MCF 10A (cell line): ENCODE measurements around the gene TAS2R13. TPM values are rescaled to one million over a fixed set of nuclear protein-coding genes. Genes with fewer than 3 reads are reported as not detected.

Experiments
- BruUV-seq: library from RNA; stranded (reverse); fragments of 400-500 nt; replicated peaks from 2 replicates; lab custom pipeline; 2021; lab: Mats Ljungman, UMichigan
- CTCF ChIA-PET: fragments of 300-600 bp; sonication (Branson Sonifier 250); formaldehyde crosslinking; extraction: SDS; loops from one replicate; lab custom pipeline; 2021; ENCODE audit warnings: antibody characterized with exemption, inconsistent platforms; lab: Yijun Ruan, JAX
- POLR2A ChIA-PET: fragments of 300-600, 350-650 bp; sonication (Branson Sonifier 250); formaldehyde crosslinking; extraction: SDS; loops from one replicate; lab custom pipeline; 2020; ENCODE audit warnings: antibody characterized with exemption, inconsistent platforms; lab: Yijun Ruan, JAX
- DNase-seq: peaks from one replicate; pipeline ENCODE4 v3.0.0-alpha.2; 2018; ENCODE audit not compliant: unreplicated experiment
- H3K27ac Mint-ChIP-seq: one replicate; pipeline ENCODE4 v1.8.0; 2022; ENCODE audit warnings: mild to moderate bottlenecking, low read depth, mixed read lengths; ENCODE audit not compliant: unreplicated experiment
- H3K27me3 Mint-ChIP-seq: one replicate; pipeline ENCODE4 v1.8.0; 2022; ENCODE audit warnings: mixed read lengths; ENCODE audit not compliant: insufficient read depth, unreplicated experiment
- H3K36me3 Mint-ChIP-seq: one replicate; pipeline ENCODE4 v1.8.0; 2022; ENCODE audit warnings: mild to moderate bottlenecking, moderate library complexity, mixed read lengths; ENCODE audit not compliant: insufficient read depth, unreplicated experiment
- H3K4me1 Mint-ChIP-seq: one replicate; pipeline ENCODE4 v1.8.0; 2022; ENCODE audit warnings: mixed read lengths; ENCODE audit not compliant: insufficient read depth, unreplicated experiment
- H3K4me3 Mint-ChIP-seq: one replicate; pipeline ENCODE4 v1.8.0; 2022; ENCODE audit warnings: mild to moderate bottlenecking, moderate library complexity, mixed read lengths; ENCODE audit not compliant: unreplicated experiment
- H3K9me3 Mint-ChIP-seq: one replicate; pipeline ENCODE4 v1.8.0; 2022; ENCODE audit warnings: mixed read lengths; ENCODE audit not compliant: unreplicated experiment
- CTCF ChIP-seq: fragments of 200-600 bp; IDR thresholded peaks from one replicate; pipeline ENCODE4 v1.8.0; 2022; ENCODE audit warnings: antibody characterized with exemption, mild to moderate bottlenecking; ENCODE audit not compliant: unreplicated experiment
- intact Hi-C: fragments of 100-400 bp; cut with micrococcal nuclease; formaldehyde crosslinking; loops from 2 replicates; pipeline ENCODE4 v1.14.1; 2022
- total RNA-seq: library from RNA; stranded (reverse); gene quantifications from 2 replicates; pipeline ENCODE4 v1.2.3, GENCODE V29; 2022

TAS2R13 gene
- total RNA-seq, 1 experiment from 2014 or later: 0.68 TPM

- ChIA-PET CTCF (interaction anchor here (0.7 kb wide), 1 partner anchor 26 kb away, joined by 3 read pairs; no protein-coding TSS in a partner anchor), POLR2A (no interaction called here)
- no peak overlapping the region for H3K27ac Mint-ChIP-seq
- H3K4me1 Mint-ChIP-seq: no peaks in the 10 kb centered on the region
- peaks cover 6% of the 10 kb centered on the region for H3K36me3 Mint-ChIP-seq
- no peak for TF ChIP-seq CTCF
- intact Hi-C loops: no loop called here
- H3K4me3 Mint-ChIP-seq: no peak overlapping the region
- no TSS peak for BruUV-seq
- DNase-seq: no peak
- no peaks in the 10 kb centered on the region for H3K27me3 Mint-ChIP-seq
- no peaks in the 10 kb centered on the region for H3K9me3 Mint-ChIP-seq
These were observed 10.4 kb upstream of the TAS2R13 start for GRCh38 chr12:10919809-10920208.

GRCh38 chr12:10910380-10910779, 1.0 kb upstream of the TAS2R13 start:
- CTCF ChIA-PET: interaction anchor here (0.7 to 1.9 kb wide), 2 partner anchors 32 to 289 kb away, joined by 3 to 4 read pairs; no protein-coding TSS in a partner anchor

GRCh38 chr12:10904686-10905085, 4.7 kb downstream of the TAS2R13 start:
- no peak for DNase-seq
- BruUV-seq: no TSS peak
- CTCF ChIA-PET: interaction anchor here (0.8 kb wide), 1 partner anchor 48 kb away, joined by 3 read pairs; no protein-coding TSS in a partner anchor
- Mint-ChIP-seq H3K9me3 (no peaks in the 10 kb centered on the region), H3K27me3 (no peaks in the 10 kb centered on the region), H3K36me3 (no peaks in the 10 kb centered on the region), H3K4me3 (no peak overlapping the region), H3K27ac (no peak overlapping the region), H3K4me1 (no peaks in the 10 kb centered on the region)
- POLR2A ChIA-PET: no interaction called here
- no peak for TF ChIP-seq CTCF
- intact Hi-C loops: no loop called here

More at GRCh38 chr12:10910380-10910779, 1.0 kb upstream of the TAS2R13 start:
- H3K36me3 Mint-ChIP-seq: peaks cover 10% of the 10 kb centered on the region
- H3K4me1 Mint-ChIP-seq: no peaks in the 10 kb centered on the region
- no peaks in the 10 kb centered on the region for H3K27me3 Mint-ChIP-seq
- intact Hi-C loops: no loop called here
- POLR2A ChIA-PET: interaction anchor here (0.6 to 1.2 kb wide), 2 partner anchors 53 to 261 kb away, joined by 3 read pairs; no protein-coding TSS in a partner anchor
- no peak for DNase-seq
- H3K27ac Mint-ChIP-seq: no peak overlapping the region
- no peaks in the 10 kb centered on the region for H3K9me3 Mint-ChIP-seq
- no peak for TF ChIP-seq CTCF
- BruUV-seq: no TSS peak
- H3K4me3 Mint-ChIP-seq: no peak overlapping the region

GRCh38 chr12:10901427-10901826, 7.9 kb downstream of the TAS2R13 start:
- Mint-ChIP-seq H3K27me3 (no peaks in the 10 kb centered on the region), H3K27ac (no peak overlapping the region), H3K36me3 (no peaks in the 10 kb centered on the region), H3K4me3 (no peak overlapping the region), H3K4me1 (no peaks in the 10 kb centered on the region), H3K9me3 (peaks cover 8% of the 10 kb centered on the region)
- intact Hi-C loops: no loop called here
- ChIA-PET POLR2A (interaction anchor here (0.9 kb wide), 1 partner anchor 270 kb away, joined by 3 read pairs; no protein-coding TSS in a partner anchor), CTCF (no interaction called here)
- no peak for DNase-seq
- no TSS peak for BruUV-seq
- TF ChIP-seq CTCF: no peak
